Colon (tissue), 2 donors: ENCODE data around the gene AHI1.
A peak's percentile ranks its signal among the peaks of the same experiment; 100 is the strongest.
"Not testable (repeated sequence)": the region's sequence is repeated elsewhere in the genome, so short reads cannot be mapped to it uniquely, and the experiment has no call there.

Experiments used
- FAIRE-seq: peaks from 2 replicates; lab custom pipeline; 2012; peaks lifted over from hg19 to GRCh38; lab: Jason Lieb, UNC
- donor health status: control.
- donor health status: control.

AHI1 gene

DNA sequence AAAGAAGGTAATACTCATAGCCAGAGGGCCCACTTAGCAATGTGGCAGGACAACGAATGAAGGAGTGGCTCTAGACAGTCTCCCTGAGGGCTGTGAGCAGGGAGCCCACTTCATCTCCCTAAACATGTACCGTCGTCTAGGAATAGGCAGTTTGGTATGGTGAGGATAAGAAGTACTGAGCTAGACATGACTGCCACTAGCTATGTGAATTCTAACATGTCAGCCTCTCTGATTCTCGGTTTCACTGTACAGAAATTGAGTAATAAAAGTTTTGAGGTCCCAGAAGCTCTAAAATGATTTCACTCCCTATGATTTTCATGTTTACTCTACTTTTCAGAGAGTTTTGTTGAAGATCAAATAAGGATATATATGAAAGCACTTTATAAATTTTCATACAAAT, 107.1 kb downstream of the AHI1 start:
- no peak for FAIRE-seq

GRCh38 chr6:135385299-135385698, 112.2 kb downstream of the AHI1 start:
- FAIRE-seq = no peak

DNA sequence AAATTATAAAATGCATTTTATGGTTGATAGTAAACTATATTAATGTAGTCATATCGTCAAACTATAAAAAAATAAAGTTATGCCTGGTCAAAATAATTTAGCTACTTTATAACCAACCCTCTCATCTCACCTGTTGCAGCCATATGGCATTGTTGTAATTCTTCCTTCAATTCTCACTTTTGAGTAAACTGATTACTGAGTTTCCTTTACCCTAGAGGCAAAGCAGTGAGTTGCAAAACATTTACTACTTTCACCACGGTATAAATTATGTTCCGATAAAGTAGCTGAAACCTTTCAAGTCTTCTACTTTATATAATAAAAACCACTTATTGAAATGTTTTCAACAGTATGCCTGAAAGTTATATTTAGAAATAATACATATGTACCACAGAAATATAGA, 113.8 kb downstream of the AHI1 start:
- FAIRE-seq = peak; percentile 28

GRCh38 chr6:135383301-135383700, 114.2 kb downstream of the AHI1 start:
- peak; percentile 14 for FAIRE-seq

DNA sequence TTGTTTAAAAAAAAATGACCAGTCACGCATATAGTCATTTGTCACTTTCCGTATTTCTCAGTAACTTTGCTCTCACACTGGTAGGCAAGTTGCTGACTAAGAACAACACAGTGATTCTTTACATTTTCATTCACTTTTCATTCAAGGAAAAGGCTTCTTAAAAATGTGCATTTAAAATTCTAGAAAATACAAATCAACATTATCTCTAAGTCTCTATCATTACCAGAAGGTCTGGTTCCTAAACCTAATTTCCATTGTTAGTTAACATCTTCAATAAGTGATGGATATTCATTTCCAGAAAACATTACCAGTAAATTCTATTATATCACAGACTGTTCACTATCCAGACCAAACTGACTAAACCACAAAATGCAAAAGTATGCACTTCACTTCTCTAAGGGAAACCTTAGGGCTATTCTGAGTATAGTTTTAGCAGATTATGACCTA, 115.3 kb downstream of the AHI1 start:
- FAIRE-seq = peak; percentile 45

GRCh38 chr6:135380793-135381192, 116.7 kb downstream of the AHI1 start:
- no peak for FAIRE-seq

GRCh38 chr6:135379647-135380046, 117.9 kb downstream of the AHI1 start:
- FAIRE-seq = no peak

DNA sequence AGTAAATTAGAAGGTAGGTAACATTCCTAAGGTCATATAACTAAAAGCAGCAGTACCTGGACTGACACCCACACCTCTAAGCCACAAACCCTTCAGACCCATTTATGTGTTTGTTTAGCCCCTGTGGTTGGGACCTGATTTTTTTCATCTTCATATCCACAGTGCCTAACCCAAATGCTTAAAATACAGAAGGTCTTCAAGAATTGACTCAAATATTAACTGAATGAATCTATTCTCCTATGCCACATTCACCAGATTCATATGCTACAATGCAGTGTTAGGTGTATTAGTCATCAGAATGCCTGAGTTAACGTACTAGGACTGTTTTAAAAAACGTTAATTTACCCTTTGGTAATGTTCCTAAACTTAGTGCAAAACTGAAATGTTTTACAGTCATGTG, 124.8 kb downstream of the AHI1 start:
- no peak for FAIRE-seq

GRCh38 chr6:135363622-135364021, 133.9 kb downstream of the AHI1 start:
- not testable (repeated sequence) for FAIRE-seq

GRCh38 chr6:135362124-135362523, 135.4 kb downstream of the AHI1 start:
- FAIRE-seq = no peak

DNA sequence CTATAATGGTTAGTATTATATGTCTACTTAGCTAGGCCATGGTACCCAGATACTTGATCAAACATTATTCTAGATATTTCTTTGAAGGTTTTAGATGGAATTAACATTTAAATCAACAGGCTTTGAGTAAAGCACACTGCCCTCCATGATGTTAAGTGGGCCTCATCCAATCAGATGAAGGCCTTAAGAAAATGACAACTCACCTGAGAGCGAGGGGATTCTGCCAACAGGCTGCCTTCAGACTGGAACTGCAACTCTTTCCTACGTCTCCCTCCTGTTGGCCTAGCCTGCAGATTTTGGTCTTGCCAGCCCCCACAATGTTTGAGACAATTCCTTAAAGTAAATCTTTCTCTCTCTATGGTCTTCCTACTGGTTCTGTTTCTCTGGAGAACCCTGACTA, 137.3 kb downstream of the AHI1 start:
- FAIRE-seq = no peak

DNA sequence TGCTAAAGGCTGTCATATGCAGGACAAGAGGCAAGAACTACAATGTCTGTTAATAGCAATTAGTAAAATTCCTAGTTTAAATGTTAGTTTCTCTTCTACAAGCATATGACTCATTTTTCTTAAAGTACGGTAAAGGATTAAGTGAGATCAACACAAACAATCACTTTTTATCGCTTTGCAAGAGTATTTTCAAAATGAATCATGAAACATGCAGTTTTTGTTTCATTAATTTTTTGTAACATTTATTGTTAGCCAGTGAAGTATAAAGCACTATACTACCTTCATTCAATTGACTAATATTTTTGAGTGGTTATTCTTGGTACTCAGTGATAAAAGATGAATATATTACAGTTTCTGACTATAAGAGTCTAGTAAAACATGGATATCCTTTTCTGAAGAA, 138.6 kb downstream of the AHI1 start:
- no peak for FAIRE-seq

GRCh38 chr6:135358251-135358821, 139.2 kb downstream of the AHI1 start:
- no peak for FAIRE-seq

GRCh38 chr6:135354407-135354806, 143.1 kb downstream of the AHI1 start:
- FAIRE-seq = no peak

- FAIRE-seq = no peak
These were observed 144.4 kb downstream of the AHI1 start for GRCh38 chr6:135353113-135353512.

GRCh38 chr6:135351635-135352034, 145.9 kb downstream of the AHI1 start:
- no peak for FAIRE-seq

GRCh38 chr6:135347887-135348286, 149.7 kb downstream of the AHI1 start:
- no peak for FAIRE-seq

DNA sequence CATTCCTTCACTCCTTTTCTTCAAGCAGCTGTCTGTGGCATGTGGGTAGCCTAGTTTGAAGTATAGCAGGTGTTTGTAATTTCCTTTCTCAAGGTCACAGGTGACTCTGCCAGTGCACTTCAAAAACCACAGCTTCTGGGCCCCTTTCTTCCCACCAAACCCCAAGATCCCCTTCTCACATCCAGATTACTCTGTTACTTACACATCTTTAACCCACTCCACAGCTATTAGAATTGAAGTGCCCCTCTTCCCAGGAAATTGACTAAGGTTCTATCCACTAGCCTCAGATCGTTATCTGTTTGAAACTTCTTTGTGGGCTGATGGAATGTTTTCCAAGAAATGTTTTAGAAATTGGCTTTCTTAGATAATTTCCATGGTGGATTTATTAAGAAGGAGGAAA, 150.8 kb downstream of the AHI1 start:
- FAIRE-seq = no peak

DNA sequence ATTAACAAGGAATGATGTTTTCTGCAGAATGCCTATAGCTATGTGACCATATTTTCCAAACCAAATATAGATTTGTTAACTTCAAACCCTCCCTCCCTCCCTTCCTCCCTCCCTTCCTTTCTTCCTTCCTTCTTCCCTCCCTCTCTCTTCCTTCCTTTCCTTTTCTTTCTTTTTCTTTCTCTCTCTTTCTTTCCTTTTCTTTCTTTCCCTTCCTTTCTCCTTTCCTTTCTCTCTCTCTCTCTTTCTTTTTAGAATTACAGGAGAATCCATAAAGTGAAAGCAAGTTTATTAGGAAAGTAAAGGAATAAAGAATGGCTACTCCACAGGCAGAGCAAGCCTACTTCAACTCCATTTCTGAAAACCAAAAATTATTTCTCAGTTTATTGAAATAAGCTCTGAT, 153.0 kb downstream of the AHI1 start:
- FAIRE-seq = no peak

- not testable (repeated sequence) for FAIRE-seq
These were observed 157.6 kb downstream of the AHI1 start for GRCh38 chr6:135339920-135340319.

DNA sequence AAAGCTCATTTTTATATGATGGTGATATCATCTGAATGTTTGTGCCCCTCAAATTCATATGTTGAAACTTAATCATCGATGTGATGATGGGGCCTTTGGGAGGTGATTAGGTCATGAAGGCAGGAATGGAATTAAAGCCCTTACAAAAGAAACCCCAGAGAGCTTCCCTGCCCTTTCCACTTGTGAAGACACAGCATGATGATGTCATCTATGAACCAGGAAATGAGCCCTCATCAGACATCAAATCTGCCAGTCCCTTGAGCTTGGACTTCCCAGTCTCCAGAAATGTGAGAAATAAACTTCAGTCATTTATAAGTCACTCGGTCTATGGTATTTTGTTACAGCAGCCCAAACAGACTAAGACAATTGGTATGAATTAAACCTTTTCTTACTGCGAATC, 163.4 kb downstream of the AHI1 start:
- FAIRE-seq = no peak

DNA sequence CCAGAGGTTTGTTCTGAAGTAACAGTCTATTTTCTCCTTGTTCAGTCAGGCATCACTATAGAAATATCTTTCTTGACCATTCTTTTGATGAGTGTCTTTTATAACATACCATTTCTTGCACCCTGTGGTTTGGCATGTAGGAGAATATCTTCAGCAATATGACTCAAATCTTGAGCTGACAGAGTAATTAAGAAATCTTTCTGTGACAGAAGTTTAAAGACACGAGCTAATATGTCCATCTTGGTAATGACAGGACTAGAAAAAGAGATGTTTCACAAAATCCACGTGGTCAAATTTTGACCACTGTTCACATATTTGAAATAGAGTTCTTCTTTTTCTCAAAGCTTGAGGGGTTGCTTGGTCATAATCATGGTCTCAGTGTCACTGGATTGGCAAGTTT, 166.5 kb downstream of the AHI1 start:
- FAIRE-seq = no peak

DNA sequence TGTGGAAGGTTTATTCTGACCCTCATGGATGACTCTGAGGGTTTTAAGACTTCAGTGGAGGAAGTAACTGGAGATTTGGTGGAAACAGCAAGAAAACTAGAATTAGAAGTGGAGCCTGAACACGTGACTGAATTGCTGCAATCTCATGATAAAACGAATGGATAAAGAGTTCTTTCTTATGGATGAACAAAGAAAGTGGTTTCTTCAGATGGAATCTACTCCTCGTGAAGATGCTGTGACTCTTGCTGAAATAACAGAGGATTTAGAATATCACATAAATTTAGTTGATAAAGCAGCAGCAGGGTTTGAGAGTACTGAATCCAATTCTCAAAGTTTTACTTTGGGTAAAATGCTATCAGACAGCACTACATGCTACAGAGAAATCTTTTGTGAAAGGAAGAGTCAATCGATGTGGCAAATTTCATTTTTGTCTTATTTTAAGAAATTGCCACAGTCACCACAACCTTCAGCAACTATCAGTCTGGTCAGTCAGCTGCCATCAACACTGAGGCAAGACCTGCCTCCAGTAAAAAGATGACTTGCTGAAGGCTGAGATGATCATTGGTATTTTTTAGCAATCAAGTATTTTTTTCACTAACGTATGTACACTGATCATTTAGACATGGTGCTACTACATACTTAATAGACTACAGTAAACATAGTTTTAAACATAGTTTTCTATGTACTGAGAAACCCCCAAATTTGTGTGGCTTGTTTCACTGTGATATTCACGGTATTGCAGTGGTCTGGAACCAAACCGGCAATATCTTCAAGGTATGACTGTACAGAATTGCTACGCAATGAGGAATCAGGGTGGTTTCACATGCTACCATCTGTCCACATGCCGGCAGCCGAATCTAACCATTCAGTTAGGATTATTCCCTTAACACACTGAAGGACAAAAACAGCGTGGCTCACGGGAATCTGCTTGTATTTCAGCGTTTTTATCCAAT, 167.4 kb downstream of the AHI1 start:
- FAIRE-seq = no peak

DNA sequence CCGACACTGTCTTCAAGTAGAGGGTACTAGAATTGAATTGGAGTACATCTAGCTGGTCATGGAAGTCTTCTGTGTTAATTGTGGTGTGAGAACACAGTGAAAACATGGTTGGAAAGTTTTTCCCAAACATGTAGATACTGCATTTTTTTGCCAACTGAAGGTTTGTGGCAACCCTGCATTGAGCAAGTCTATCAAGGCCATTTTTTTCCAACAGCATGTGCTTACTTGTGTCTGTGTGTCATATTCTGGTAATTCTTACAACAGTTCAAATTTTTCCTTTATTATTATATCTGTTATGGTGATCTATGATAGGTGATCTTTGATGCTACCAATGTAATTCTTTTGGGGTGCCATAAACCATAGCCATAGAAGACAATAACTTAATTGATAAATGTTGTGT, 169.4 kb downstream of the AHI1 start:
- no peak for FAIRE-seq
